Left lung (tissue), 10 donors: ENCODE data around the gene LGI4. TPM values are rescaled to one million over a fixed set of nuclear protein-coding genes. Genes with fewer than 3 reads are reported as not detected.

Experiments
- ATAC-seq: fragments of 200-7000 bp; cut with Tn5 transposase; one replicate; pipeline ENCODE4 v1.9.1; 2020; ENCODE audit warnings: moderate library complexity
- DNase-seq, 4 donors: peaks; one replicate each; pipeline ENCODE4 v3.0.0-alpha.2; 2013 to 2020
- H3K27ac ChIP-seq, 2 donors: fragments of 200-600 bp; sonication (generic) in 1 of 2; one replicate each; pipeline versions ENCODE4 v1.5.0 to v1.8.0; 2020 to 2021
- H3K27me3 ChIP-seq, 2 donors: fragments of 200-600 bp; sonication (generic) in 1 of 2; one replicate each; pipeline versions ENCODE4 v1.5.0 to v1.8.0; 2020 to 2021
- H3K36me3 ChIP-seq, 2 donors: fragments of 200-600 bp; sonication (generic) in 1 of 2; one replicate each; pipeline versions ENCODE4 v1.5.0 to v1.8.0; 2020 to 2021
- H3K4me1 ChIP-seq, 2 donors: fragments of 200-600 bp; one replicate each; pipeline ENCODE4 v1.8.0; 2021
- H3K4me3 ChIP-seq, 2 donors: fragments of 200-600 bp; sonication (generic) in 1 of 2; one replicate each; pipeline versions ENCODE4 v1.5.0 to v1.8.0; 2020 to 2021; ENCODE audit warnings: mild to moderate bottlenecking in 1 of 2
- H3K9me3 ChIP-seq, 2 donors: fragments of 200-600 bp; sonication (generic) in 1 of 2; one replicate each; pipeline versions ENCODE4 v1.5.0 to v1.8.0; 2020 to 2021
- intact Hi-C, 2 donors: fragments of 100-400 bp; cut with DNase I; formaldehyde crosslinking; loops; one replicate each; pipeline versions ENCODE4 v1.11.2 to v1.14.2; 2022
- polyA plus RNA-seq, 6 donors: library from polyadenylated mRNA; unstranded; fragments of 120-200 nt; gene quantifications; one replicate each; pipeline ENCODE4 v1.2.1, GENCODE V29; 2013; ENCODE audit not compliant: insufficient read length in 6 of 6
- total RNA-seq, 2 donors: library from RNA; stranded (reverse); fragmentation: NEBNext Ultra II Directional; extraction: Animal tissue kit (Norgen Biotek cat#: 25700); gene quantifications; one replicate each; pipeline ENCODE4 v1.2.1, GENCODE V29; 2021
- TF ChIP-seq, protein P1 (sequence below), 2 donors: fragments of 200-600 bp; sonication (generic) in 1 of 2; IDR thresholded peaks; one replicate each; pipeline versions ENCODE4 v1.5.0 to v1.8.0; 2021; ENCODE audit warnings: antibody characterized with exemption in 2 of 2
- donor health status: DM: no; HTN: yes; CAD: no.
- donor health status: DM: no; HTN: no; CAD: no.

LGI4 gene
- total and polyA plus RNA-seq, 8 donors: 1.8 to 3.4 (median 2.7) TPM

DNA sequence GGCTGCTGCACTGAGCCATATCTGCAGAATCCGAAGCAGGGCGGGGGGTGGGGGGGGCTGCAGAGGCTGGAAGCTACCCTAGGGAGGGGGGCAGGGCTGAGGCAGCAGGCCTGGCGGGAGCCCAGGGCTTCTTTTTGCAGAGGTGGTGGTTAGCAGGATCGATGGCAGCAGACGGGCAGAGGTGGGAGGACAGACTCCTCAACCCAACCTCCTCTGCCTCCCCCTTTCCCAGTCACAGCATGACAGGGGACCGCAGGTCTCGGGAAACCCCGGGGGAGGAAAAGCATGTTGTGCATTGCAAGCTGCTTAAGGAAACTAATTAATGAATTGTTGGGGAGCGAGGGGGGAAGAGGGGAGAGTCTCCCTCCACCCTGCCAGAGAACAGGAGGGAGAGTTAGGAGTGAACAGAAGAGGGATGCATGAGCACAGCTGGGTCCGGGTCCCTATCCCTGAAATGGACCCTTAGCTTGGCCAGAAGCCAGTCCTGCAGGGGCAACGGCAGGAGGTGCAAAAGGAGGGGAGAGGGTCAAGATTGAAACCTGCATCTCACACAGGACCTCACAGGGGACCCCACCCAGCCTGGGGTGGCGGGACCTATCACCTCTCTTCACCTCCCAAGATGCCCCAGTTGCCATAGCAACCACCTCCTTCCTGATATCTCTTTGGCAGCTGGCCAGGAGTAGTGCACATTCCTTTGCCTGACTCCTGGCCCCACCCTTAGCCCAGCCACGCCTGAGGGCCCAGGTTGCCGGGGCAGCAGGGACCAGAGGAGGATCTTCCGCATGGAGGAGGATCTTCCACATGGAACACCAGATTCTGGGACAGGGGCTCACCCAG is 10.0 kb upstream of the LGI4 start:
- Histone ChIP-seq H3K36me3 (no peaks in the 10 kb centered on the region), H3K4me3 (no peak overlapping the region), H3K27me3 (peaks cover 0 to 52% of the 10 kb centered on the region in 2 donors), H3K27ac (no peak overlapping the region), H3K9me3 (no peaks in the 10 kb centered on the region), H3K4me1 (peaks cover 13 to 29% of the 10 kb centered on the region in 2 donors)
- intact Hi-C loops: no loop called here
- no peak for DNase-seq
- no peak for ATAC-seq
- TF ChIP-seq, protein P1, sequence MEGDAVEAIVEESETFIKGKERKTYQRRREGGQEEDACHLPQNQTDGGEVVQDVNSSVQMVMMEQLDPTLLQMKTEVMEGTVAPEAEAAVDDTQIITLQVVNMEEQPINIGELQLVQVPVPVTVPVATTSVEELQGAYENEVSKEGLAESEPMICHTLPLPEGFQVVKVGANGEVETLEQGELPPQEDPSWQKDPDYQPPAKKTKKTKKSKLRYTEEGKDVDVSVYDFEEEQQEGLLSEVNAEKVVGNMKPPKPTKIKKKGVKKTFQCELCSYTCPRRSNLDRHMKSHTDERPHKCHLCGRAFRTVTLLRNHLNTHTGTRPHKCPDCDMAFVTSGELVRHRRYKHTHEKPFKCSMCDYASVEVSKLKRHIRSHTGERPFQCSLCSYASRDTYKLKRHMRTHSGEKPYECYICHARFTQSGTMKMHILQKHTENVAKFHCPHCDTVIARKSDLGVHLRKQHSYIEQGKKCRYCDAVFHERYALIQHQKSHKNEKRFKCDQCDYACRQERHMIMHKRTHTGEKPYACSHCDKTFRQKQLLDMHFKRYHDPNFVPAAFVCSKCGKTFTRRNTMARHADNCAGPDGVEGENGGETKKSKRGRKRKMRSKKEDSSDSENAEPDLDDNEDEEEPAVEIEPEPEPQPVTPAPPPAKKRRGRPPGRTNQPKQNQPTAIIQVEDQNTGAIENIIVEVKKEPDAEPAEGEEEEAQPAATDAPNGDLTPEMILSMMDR (IDR thresholded peaks at IDR 0.05): no peak

DNA sequence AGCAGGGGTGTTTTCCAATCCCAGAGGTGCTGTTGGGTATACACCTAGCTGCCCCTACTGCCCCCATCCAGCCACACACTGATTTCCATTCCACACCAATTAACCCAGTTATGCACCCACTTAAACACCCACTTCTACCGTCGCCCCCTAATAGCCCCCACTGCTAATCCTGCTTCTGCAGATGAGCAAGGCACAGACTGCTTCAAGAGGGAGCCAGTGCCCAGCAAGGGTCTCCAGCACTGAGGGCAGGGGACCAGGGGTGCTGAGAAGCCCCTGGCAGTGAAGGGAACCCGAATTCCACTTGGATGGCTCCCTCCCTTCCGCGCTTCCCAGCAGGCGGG is 9.4 kb upstream of the LGI4 start:
- intact Hi-C loops: no loop called here
- DNase-seq: no peak
- Histone ChIP-seq H3K4me1 (peaks cover 13 to 35% of the 10 kb centered on the region in 2 donors), H3K9me3 (no peaks in the 10 kb centered on the region), H3K36me3 (no peaks in the 10 kb centered on the region), H3K27me3 (peaks cover 0 to 58% of the 10 kb centered on the region in 2 donors), H3K27ac (no peak overlapping the region), H3K4me3 (no peak overlapping the region)
- no peak for ATAC-seq
- TF ChIP-seq, protein P1 (IDR thresholded peaks at IDR 0.05): no peak

DNA sequence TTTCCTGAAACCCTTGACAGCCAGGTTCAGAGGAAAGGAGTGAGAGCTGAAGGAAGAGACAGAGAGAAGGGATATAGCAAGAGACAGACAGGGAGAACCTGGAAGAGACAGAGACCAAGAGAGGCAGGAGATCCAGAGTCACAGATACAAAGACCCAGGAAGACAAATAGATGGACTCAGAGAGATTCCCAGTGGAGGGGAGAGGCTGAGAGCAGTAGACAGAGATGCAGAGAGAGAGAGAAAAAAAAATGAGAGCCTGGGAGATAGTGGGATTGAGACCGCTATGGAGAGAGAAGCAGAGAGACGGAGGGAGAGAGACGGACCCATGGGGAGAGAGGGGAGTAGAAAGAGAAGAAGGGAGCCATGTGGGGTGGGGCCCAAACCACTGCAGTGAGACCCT is 9.0 kb upstream of the LGI4 start:
- DNase-seq (no peak), ATAC-seq (no peak)
- no peaks in the 10 kb centered on the region for H3K9me3 ChIP-seq
- intact Hi-C loops: no loop called here
- peaks cover 0 to 60% of the 10 kb centered on the region in 2 donors for H3K27me3 ChIP-seq
- H3K27ac ChIP-seq: no peak overlapping the region
- no peaks in the 10 kb centered on the region for H3K36me3 ChIP-seq
- peaks cover 13 to 38% of the 10 kb centered on the region in 2 donors for H3K4me1 ChIP-seq
- no peak overlapping the region for H3K4me3 ChIP-seq
- TF ChIP-seq, protein P1 (IDR thresholded peaks at IDR 0.05): no peak

DNA sequence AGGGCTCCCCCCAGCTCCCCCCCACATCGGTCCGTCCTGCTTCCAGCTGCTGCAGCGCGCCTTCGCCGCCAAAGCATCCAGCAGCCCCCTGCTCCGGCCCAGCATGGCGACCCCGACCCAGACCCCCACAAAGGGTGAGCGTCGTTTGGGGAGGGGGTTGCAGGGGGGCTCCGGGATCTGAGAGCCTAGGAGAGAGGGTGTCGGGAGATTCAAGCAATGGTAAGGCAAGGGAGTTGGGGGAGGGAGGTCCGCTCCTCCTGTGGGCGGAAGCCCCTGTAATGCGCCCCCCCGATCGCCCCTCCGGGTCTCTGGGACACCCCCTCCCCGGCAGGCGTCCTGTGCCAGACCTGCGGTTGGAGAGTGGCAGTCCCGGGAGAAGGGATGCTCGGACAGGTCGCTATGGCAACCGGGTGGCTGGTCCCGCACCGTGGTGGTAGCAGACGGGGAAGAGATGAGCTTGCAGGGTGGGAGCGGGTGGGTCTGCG is 8.4 kb upstream of the LGI4 start, which contains the start of gene FXYD7:
TSS of gene FXYD7 (plus strand) at position 25 of the 485 bp plus-strand sequence. CDS start at position 104, 79 bp downstream.
- Histone ChIP-seq H3K9me3 (no peaks in the 10 kb centered on the region), H3K4me3 (no peak within 1 kb of the TSS), H3K27me3 (peaks cover 0 to 66% of the 10 kb centered on the region in 2 donors), H3K4me1 (peaks cover 13 to 40% of the 10 kb centered on the region in 2 donors), H3K27ac (no peak within 1 kb of the TSS), H3K36me3 (no peaks in the 10 kb centered on the region)
- TF ChIP-seq, protein P1 (IDR thresholded peaks at IDR 0.05): peak; percentile 5 to 21
- intact Hi-C loops: no loop called here
- DNase-seq (no peak), ATAC-seq (no peak)

DNA sequence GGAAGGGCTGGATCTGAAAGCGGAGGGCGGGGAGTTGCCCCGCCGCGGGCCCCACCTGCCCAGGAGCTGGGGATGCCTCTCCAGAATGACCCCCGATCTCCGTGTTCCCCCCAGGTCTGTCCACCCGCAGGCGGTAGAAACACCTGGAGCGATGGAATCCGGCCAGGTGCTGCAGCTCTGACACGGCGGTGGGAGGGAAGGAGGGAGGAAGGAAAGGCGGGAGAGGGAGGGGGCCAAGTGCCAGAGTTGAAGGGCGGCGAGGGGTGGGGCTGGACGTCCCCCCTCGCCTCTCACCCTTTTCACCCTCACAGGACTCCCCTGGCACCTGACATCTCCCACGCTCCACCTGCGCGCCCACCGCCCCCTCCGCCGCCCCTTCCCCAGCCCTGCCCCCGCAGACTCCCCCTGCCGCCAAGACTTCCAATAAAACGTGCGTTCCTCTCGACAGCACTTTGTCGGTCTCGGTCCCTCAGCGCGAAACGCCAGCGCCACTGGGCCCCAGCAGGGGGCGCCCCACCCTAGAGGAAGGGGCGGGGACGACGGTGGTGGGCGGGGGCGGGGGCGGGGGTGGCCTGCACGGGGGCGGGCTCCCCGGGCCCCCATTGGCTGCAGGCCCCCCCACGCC is 7.9 kb upstream of the LGI4 start:
- H3K27ac ChIP-seq: no peak overlapping the region

More for the DNA sequence above, 7.9 kb upstream of the LGI4 start:
- intact Hi-C loops: no loop called here
- TF ChIP-seq, protein P1 (IDR thresholded peaks at IDR 0.05): peak; percentile 49 to 67
- H3K9me3 ChIP-seq: no peaks in the 10 kb centered on the region
- ATAC-seq (peak; percentile 27), DNase-seq (peak in 1 of 4 donors; percentile 63)
- peaks cover 0 to 68% of the 10 kb centered on the region in 2 donors for H3K27me3 ChIP-seq
- H3K4me3 ChIP-seq: no peak overlapping the region
- peaks cover 13 to 40% of the 10 kb centered on the region in 2 donors for H3K4me1 ChIP-seq
- no peaks in the 10 kb centered on the region for H3K36me3 ChIP-seq
